Epidermal melanocyte (primary cell): ENCODE measurements around the gene UTP4.
A peak's percentile ranks its signal among the peaks of the same experiment; 100 is the strongest.
"Not testable (repeated sequence)": the region's sequence is repeated elsewhere in the genome, so short reads cannot be mapped to it uniquely, and the experiment has no call there.

Experiments used
- DNase-seq: peaks from one replicate; pipeline ENCODE4 v3.0.0; 2011; ENCODE audit warnings: low spot score; ENCODE audit not compliant: insufficient read length

UTP4 gene

DNA sequence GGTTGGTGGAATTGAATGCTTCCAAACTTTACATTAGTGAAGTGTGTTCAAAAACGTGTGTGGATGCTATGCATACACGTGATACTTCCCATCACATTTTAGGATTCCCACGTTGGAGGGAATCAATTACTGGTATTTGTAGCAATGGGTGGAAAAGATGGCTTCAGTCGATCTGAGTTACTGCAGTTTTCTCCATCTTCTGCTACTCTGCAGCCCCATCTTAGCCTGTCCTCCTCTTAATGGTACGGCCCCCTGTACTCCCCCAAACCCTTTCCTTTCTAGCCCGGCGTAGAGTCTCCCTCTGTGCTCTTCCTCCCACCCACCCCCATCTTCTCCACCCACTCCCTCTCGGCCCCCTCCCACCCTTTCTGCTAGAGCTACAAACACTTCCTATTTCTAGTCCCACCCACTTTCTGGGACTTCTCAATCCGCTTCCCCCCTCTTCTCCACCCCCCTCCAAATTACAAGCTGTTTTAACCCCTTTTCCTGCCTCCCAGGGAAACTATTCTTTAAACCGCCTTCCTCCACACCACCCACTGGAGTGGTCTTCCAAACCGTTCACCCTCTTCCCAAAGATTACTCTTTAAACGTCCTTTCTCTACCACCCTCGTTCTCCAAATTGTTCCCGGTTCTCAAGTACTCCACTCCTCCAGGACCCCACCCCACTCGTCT, 1.1 kb upstream of the UTP4 start:
- peak; percentile 59 for DNase-seq

DNA sequence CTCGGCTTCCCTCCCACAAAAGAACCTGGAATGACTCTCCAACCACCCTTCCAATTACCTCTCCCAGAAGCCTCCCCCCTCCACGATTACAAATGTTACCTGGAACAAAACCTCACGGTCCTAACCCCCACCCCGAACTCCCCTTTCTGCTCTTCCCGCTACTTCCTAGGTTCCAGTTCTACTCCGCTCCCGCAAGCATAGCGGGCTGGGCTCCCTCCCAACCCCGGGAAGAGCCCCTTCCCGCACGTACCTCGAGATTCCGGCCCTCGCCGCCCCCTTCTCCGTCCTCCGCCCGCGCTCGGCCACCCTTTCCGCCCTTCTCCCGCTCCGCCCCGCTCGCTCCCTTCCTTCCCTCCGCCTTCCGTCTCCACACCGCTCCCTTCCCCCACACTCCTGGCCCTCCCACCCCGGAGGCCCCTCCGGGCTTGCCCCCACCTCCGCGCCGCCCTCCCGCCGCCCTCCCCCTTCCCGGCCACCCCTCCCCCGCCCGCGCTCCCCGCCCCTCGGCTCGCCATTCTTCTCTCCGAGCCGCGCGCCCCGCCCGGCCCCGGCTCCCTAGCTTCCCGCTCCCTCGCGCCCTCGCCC, 518 bp upstream of the UTP4 start:
- DNase-seq: peak; percentile 92

DNA sequence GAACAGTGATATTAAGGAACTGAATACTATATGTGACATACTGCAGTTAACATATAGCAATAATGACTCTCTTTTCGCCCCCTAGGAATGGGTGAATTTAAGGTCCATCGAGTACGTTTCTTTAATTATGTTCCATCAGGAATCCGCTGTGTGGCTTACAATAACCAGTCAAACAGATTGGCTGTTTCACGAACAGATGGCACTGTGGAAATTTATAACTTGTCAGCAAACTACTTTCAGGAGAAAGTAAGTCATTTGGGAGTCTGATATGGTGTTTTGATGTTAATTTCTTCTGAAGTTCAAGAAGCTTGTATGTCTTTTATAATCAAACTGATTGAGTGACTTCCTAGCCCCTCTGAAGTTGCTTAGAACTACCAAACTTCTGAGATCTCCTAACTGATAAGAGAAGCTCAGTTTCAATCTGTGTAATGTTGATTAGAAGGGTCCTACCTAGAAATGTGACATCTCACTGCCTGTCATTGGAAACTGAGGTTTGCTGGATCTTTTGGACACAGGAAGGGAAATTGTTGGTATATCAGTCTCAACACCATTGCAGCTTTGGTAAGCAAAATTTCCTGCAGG, 1.0 kb downstream of the UTP4 start:
- DNase-seq: no peak

DNA sequence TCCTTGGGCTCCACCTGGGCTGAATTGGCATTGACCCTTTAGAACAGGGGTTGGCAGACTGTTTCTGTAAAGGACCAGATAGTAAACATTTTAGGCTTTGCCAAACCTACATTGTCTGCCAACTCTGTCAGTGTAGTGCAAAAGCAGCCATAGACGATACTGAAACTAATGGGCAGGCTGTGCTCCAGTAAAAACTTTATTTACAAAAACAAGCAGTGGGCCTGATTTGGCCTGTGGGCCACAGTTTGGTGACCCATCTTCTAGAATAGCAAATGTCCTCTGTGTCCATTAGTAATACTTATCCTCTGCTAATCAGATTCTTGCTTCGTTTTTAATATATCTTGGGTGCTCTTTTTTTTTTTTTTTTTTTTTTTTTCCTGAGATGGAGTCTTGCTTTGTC, 6.2 kb downstream of the UTP4 start:
- DNase-seq: no peak

DNA sequence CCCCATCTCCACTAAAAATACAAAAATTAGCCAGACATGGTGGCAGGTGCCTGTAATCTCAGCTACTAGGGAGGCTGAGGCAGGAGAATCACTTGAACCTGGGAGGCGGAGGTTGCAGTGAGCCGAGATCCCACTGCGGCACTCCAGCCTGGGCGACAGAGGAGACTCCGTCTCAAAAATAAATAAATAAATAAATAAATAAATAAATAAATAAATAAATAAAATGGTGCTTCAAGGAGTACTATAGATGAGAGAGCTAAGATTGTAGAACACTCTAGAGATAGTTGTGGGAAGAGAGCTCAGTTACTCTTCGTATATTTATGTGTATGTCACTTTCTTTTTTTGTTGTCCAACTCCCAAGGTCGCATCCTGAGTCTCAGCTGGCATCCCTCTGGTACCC, 7.0 kb downstream of the UTP4 start:
- not testable (repeated sequence) for DNase-seq

DNA sequence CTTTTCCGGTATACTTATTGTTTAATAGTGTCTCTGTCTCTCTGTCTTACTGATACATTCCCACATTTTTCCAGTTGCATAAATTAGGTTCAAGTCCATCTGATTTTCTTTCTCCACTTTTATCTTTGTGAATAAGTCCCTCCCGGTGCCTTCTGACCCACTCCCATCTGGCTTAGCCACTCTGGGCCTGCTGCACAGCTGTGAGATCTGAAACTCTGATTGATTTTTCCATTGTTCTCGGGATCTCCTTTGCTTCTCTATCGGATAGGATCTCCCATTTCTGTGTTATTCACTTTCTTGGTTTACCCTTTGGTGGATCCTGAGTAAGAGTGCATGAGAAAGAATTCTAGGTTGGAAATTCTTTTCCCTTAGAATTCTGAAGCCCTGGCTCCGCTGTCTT, 8.6 kb downstream of the UTP4 start:
- no peak for DNase-seq

DNA sequence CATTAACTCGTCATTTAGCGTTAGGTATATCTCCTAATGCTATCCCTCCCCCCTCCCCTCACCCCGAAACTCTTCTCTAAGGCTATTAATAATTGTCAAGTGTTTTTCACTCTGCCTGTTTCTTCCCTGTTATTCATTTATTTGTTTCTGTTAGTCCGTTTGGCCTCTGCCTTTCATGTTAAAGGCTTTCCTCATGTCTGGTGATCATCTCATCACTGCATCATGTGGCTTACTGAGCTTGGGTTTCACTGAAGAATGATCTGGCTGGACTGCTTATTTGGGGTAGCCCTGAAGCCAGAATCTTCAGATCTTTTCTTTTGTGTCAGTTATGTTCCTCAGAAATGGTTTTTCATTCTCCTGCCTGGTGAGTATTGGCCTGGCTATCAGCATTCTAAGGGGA, 9.5 kb downstream of the UTP4 start:
- peak; percentile 33 for DNase-seq

DNA sequence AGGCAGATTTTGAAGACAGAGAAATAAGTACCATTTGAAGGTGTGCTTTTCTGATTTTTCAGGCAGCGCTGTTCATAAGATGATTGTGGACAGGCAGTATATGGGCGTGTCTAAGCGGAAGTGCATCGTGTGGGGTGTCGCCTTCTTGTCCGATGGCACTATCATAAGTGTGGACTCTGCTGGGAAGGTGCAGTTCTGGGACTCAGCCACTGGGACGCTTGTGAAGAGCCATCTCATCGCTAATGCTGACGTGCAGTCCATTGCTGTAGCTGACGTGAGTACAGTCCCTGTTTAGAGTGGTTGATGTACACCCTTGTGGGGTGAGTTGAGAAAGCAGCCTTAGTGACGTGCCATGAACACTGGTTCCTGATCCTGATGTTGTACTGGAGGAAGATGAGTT, 10.7 kb downstream of the UTP4 start:
- DNase-seq: no peak

DNA sequence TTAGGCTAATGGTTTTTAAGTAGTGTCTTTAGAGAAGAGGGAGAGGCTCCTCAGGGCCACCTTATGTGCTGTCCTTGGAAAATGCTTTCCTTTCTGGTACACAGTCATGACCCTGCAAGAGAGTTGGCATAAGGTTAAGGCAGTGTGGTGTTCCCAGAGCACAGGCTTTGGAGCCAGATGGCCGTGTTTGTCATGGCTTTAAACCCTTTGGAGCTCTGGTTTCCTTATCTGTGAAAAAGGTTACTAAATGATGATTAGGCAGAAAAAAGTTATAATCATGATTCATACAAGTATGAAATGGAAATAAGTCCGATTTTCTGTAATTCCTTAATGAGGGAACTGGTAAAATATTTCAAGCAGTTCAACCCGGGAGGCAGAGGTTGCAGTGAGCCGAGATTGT, 13.2 kb downstream of the UTP4 start:
- no peak for DNase-seq

DNA sequence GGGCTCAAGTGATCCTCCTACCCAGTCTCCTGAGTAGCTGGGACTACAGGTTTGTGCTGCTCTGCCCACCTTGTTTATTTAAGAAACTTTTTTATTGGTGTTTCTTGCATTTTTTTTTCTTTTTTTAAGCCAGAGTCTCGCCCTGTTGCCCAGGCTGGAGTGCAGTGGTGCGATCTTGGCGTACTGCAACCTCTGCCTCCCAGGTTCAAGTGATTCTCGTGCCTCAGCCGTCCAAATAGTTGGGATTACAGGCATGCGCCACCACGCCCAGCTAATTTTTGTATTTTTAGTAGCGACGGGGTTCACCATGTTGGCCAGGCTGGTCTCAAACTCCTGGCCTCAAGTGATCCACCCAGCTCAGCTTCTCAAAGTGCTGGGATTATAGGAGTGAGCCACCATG, 17.2 kb downstream of the UTP4 start:
- not testable (repeated sequence) for DNase-seq

DNA sequence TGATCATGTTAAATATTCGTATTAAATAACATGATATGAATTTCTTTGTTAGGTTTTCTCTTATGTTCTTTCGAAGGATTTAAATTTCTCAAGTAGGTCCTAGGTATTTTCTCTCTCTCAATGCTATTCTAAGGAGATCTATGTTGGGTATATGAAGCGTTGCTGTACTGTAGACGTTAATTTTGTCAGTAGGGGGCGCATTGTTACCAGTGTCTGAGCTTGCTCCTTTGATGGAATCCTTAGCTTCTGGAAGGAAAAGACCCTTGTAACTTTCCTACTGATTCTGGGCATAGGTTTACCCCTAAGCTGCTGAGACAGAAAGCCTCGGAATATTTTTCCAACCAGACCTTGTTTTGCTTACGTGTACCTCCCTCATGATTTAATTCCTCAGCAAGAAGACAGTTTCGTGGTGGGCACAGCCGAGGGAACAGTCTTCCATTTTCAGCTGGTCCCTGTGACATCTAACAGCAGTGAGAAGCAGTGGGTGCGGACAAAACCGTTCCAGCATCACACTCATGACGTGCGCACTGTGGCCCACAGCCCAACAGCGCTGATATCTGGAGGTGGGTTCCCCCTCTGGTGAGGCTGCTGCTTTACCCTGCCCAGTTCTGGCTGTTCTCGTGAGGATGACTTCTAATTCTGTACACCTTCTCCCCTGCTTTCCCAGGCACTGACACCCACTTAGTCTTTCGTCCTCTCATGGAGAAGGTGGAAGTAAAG, 17.9 kb downstream of the UTP4 start:
- peak; percentile 66 for DNase-seq

DNA sequence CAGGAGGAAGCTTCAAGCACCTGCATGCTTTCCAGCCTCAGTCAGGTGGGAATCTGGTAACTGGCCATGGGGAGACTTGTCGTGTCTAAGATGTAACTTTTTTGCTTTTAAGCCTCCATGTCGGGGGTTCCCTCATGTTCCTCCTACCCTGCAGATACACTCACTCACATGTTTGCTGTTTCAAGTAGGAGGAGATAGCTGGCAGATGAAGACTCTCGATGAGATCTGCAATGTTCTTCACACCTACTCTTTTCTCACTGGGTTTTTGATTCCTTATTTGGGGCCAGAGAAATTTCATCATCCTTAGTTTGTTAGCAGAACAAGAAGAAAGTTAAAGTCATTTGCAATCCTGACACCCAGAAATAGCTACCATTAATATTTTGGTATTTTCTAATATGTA, 24.7 kb downstream of the UTP4 start:
- DNase-seq: no peak

DNA sequence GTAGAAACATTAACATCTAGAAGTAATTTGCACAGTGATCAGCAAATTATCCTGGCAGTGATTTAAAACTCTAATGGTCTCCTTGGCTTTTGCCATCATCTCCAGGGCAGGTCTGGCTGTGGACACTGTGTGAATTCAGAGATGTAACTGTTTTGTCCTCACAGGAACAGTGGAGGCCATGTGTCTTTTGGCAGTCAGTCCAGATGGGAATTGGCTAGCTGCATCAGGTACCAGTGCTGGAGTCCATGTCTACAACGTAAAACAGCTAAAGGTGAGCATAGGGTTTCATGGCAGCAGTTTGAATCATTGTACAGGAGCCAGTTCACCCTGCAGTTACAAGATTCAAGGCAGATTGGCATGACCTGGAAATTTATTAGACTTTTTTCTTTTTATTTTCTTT, 27.7 kb downstream of the UTP4 start:
- no peak for DNase-seq

DNA sequence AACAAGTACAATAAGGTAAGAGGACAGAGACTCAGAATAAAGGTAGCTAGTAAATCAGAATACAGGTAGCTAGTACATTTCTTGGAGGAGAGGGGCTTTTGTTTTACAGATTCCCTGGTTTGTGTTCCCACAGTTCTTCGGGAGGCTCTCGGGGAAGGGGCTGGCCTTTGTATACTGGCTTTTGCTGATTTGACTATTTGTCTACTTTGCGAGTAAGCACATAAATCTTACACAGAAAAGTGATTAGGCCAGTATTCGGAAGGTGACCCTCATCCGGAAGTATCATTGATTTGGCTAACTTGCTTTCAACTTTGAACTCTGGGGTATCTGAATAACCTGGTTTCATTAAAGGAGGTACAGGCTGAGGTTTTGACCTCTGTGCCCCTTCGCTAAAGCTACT, 33.1 kb downstream of the UTP4 start:
- no peak for DNase-seq

DNA sequence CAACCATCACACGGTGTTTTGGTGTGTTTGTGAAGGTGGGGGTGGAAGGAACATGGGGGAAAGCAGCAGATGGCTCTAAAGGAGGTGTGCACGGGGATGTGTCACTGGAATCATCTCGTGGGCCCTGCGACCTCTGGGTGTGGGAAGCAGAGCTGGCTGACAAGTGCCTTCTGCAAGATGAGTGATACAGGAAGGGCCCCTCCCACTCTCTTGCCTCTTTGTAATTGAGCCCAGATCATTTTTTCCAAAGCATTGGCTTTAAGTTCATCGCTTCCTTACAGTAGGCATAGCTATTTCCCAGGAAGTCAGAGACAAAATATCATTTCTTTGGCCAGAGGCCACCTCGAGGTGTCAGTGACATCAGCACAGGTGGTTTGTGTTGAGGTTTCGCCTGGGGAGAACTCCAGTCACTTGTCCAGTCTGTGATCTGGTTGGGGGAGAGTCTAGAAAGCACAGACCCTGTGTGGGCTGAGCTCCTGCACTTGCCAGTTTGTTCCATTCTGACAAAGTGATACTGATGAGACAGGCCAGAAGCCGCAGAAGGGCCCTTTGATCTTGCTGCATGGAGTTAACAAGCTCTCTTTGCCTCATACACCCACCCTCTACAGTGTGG, 33.9 kb downstream of the UTP4 start:
- no peak for DNase-seq

DNA sequence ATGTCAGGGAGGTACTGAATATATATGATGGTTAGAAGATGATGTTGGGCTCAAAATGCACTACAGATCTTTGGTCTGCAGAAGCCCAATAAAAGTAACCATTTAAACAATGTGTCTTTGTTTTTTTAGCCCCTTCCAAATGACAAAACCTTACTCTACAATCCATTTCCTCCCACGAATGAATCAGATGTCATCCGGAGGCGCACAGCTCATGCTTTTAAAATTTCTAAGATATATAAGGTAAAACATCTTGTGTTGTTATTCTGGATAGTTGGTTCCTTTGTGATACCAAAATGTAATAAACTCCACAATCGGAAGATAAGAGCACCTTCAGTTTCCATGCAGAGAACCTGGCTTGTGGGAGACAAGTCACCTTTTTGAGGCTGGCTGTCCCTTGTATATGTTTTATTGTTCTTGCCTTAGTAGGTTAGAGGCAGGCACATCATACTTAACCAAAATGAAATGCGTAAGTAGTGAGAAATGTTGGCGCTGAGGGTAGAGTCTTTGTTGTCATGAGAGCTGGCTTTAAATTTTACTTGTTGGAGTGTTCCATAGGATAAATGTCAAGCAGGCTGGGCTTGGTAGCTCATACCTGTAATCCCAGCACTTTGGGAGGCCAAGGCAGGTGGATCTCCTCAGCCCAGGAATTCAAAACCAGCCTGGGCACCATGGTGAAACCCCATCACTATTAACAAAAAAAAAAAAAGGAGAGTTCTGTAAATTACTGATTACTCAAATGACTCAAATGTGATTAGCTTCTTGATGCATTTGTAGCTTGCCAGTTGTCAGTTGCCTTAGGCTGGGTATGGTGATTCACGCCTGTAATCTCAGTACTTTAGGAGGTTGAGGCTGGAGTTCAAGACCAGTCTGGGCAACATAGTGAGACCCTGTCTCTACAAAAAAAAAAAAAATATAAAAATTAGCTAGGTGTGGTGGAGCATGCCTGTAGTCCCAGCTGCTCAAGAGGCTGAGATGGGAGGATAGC, 34.8 kb downstream of the UTP4 start:
- no peak for DNase-seq

DNA sequence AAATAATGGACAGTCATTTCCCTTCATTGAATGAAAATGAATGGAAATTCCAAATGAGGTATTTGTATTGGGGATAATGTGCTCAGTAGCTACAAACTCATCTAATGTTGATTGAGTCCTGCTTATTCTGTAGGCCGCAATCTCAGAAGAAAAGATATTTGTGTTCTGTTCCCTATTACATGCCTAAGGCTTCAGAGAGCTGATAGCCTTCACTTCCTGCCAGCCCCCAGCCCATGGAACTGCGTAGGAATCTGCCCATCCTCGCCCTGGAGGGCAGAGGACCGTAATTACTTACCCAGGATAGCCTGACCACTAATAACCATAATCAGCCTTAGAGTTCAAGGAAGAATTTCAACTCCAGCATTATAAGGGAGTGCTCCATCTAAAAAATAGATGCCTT, 36.6 kb downstream of the UTP4 start:
- no peak for DNase-seq

DNA sequence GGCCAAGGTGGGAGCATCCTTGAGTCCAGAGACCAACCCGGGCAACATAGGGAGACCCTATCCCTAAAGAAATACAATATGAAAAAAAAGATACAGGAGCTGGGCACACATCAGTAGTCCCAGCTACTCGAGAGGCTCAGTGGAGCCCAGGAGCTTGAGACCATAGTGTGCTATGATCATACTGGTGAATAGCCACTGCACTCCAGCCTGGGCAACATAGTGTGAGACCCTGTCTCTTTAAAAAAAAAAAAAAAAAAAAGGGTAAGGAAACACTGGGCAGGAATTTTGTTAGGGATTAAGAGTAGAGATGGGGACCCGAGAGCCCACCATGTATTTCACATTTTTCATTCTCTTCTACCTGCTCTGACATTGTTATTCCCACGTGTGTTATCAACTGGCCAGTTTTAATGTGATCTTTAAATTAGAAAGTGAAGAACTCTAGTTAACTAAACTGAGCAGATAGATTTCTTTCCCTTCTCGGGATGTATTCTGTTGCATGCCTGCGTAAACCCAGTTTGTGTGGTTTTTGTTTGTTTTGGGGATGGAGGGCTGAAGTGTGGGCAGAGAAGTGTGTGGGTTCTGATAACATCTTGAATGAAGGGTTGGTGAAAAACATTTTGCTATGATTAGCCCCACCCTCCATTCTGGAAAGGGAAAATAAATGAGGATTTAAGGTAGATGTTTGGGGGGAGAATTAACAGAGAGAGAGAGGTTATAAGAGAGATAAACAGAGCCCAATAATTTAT, 37.3 kb downstream of the UTP4 start:
- no peak for DNase-seq

DNA sequence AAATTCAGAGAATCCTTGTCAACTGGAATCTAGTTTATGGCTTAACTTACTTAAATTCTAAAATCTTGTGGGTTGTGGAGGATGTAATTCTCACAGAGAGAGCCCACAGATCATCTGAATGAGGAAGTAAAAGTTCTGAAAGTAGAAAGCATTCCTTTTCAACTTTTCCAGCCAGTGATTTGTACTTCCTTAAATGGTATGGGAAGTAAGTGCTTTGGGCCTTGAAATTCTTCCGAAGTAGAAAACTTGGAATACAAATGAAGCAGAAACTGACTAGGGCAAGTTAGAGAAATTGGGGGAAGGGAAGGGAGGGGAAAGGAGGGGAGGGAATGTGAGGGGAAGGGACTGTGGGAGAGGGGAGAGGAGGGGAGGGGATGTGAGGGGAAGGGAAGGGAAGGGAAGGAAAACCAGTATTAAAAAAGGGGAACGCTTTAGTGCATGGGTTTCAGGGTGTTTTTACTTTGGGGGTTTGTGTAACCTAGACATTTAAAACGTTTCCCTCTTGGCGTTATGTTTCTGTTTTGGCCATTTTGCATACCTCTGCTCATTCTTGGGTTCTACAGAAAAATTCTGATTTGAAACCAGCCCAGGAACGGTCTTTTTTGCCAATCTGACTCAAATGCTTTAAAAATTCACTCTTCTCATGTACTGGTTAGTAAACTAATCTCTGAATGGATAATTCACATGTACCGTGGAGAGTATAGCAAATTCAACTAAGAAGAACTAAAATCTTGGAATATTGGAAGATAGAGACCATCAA, 39.1 kb downstream of the UTP4 start:
- no peak for DNase-seq
